HG03064 (cell line): ENCODE results near the gene SPARC.

Experiments
- ATAC-seq: cut with Tn5 transposase; IDR thresholded peaks from one replicate; pipeline ENCODE4 v1.9.1; 2021; ENCODE audit warnings: low read depth; ENCODE audit not compliant: unreplicated experiment

SPARC gene

DNA sequence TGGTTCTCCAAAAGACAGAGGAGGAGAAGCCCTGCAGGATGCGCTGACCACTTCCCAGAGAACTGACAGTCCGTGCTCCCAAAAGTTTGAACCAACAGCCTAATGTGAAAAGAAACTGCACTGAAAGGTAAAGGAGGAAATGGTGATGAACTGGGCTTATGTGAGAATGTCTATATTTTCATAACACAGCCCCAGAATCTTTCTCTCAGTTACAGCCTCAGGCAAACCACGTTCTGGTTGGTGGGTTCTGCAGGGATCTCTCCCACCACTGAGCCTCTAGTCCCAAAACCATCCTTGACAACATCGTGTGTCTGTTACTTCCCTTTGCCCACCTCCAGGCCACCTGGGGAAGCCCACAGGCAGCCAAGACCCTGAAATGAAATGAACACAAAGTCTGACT lies 23.9 kb downstream of the SPARC start:
- ATAC-seq, result peak; percentile 47

DNA sequence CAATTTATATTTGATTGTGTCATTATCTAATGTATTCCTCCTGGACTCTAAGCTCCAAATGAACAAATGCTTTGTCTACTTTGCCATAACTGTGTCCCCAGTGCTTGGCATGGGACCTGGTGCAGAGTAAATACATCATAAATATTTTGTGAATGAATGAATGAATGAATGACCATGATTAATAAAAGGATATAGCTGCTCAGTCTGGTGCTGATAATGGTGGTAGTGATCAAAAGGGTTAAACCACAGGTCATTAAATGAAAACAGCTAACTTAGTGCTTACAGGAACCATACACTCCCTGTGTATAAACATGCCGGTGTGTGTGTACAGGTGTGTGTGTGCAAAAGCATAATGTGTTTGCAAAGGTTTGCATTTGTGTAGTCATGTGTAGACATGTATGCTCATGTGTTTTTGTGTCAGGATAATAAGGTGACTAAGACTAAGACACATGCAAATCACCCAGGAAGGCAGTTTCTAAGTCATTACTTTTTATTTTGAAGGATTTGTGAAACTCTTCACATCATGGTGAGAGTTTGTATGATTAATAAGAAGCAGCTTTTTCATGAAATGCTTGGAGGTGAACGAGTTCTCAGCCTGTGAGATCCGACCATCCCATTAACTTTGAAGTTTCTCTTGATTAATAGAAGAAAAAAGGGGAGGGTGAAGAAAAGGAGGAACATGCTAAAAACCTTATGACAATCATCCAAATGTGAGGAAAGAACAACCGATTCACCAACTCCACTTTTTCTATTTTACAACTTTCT lies 24.6 kb downstream of the SPARC start:
- peak; percentile 66 for ATAC-seq

DNA sequence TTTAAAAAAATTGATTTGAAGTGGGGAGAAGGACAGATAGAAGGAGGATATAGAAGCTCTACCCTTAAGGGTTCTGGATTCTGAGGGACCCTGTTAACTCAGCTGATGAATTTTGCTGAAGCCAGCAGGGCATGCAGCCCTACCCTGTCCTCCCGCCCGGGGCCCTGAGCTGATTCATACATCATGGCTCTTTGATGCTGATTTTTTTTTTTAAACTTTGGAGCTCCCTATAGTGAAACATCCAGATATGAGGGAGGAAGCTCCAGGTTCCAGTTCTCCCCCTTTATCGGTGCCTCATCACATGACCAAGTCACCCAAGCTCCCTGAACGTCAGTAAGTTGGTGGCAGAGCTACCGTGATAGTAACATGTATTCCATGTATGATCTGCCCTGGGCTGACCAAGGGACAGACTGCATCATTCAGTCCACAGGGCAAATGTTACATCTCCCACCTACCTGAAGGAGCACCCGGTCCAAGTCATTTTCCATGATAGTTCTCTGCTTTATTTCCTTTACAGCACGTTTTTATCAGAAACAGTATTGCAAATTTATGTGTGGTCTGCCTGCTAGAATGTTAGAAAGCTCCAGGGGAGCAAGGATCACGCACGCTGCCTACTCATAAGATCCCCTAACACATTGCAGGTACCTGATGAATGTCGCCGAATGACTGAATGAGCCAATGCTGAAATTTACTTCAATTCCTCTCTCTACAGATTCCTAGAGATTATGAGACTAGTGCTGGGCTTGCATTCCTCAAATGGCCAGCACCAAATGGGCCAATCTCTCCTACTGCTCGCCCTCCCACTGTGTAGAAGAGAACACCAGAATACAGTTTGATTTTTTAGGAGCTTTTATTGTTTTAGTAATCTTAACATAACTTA lies 25.9 kb downstream of the SPARC start:
- no peak for ATAC-seq

DNA sequence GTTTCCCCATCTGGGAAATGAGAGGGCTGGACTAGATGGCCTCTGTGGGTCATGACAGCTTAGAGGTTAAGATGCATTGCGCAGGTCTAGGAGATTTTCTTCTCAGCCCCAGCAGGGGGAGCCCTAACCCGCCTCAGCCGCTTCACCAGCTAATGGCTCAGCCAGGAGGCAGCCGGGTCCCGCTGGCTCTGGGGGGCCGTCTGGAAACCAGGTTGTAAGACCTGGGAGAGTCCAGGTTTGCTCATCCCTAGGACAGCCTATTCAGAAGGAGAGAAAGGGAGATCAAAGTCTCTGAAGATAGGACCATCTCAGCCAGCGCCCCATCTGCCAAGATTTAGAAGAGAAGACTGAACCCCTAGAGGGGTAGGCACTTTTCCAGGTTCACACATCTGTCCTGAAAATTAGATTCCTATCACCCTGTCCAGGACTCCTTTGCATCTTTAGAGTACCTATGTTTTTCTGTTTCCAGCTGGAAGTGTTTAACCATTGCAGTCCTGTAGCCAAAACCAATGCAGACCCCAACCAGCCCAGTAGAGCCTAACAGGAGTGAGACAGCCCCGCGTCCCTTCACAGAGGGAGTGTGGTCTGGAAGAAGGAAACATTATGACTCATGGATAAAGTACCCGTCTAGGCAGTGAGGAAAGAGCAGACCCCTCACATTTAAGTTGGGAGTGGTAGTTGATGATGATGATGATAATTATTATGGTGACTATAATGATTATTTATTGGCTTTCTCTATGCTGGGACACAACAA lies 27.5 kb downstream of the SPARC start:
- ATAC-seq, result no peak

DNA sequence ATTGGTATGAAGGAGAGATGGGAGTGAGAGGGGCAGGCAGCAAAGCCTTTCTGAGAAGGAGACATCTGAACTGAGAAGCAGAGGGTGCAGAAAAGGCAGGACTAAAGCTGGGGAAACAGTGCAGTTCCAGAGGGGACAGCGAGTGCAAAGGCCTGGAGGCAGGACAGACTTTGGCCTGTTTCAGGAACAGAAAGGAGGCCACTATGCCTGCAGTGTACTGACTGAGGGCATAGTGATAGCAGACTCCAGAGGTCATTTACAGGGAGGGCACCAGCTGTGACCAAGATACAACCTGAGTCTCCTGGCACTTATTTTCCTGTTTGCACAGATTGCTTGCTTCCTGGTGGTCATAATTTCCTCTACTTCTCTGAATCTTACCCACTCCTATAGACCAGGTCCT lies 29.6 kb downstream of the SPARC start:
- no peak for ATAC-seq

DNA sequence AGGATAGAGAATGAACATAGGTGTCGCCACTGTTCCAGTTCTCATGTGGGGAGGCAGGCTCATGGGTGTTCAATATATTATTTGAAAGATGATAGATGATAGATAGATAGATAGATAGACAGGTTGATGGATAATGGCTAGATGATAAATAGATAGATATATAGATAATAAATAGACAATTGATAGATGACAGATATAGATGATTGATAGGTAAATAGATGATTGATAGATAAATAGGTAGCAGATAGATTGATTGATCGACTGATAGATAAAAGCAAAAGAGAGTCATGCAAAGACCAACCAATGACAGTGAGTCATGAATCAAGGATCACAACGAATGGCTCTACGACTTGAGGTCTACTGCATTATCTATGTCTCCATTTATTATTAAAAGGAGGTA lies 30.4 kb downstream of the SPARC start:
- no peak for ATAC-seq

DNA sequence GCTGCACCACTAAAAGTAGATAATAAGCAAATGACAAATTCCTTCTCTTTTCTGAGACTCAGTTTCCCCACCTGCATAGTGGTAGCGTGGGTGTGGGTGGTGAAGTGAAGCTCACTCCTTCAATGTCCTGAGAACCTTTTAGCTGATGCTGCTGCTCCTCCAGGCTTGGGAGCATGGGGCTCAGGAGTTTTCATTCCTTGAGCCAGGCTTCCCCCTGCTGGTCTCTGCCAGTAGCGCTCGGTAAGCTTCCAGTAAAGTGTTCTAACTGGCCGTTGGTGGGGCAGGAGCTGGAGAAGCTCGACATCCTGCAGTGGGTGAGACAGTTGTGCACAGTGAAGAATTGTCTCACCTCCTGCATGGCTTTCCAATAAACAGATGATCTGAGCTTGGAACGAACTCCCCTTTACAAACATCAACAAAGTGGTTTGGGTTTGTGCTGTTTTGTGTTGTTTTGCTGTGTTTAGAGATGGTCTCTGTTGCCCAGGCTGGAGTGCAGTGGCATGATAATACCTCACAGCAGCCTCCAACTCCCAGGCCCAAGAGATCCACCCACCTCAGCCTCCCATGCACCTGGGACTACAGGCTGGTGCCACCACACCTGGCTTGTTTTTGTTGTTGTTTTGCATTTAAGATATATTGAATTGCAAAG lies 34.6 kb downstream of the SPARC start:
- peak; percentile 88 for ATAC-seq

DNA sequence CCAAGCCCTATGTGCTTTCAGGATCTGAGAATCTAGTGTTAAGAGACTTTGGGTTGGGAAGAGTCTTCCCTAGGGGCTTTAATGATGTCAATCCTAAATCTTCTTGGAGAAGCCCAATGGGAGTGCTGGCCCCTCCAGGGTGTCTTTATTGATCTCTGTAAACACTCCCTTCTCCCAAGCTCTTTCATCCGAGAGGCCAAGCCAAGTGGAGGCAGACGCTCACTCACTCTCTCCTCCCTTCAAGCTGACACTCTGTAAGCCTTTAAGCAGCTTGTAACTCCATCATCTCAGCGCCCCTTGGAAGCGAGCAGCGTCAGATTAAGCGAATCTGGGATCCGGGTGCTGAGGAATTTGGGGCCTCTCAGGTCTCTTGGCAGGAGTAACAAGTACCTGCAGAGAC lies 37.7 kb downstream of the SPARC start:
- ATAC-seq, result no peak

DNA sequence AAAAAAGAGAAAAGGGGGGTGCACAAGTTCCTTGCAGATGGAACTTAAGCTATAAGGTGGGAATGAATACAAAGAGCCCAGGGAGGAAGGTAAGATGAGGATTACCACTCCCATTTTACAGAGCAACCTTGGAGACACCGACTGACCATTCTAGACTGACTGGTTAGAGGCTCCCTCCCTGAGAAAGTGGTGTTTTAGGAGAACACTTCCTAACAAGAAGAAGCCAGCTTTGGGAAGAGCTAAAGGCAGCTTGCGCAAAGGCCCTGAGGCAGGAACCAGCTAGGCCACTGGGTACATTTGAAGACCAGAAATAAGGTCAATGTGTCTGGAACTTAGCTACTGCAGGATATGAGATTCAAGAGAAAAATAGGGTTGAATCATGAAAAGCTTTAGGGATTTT lies 38.6 kb downstream of the SPARC start:
- ATAC-seq, result no peak

DNA sequence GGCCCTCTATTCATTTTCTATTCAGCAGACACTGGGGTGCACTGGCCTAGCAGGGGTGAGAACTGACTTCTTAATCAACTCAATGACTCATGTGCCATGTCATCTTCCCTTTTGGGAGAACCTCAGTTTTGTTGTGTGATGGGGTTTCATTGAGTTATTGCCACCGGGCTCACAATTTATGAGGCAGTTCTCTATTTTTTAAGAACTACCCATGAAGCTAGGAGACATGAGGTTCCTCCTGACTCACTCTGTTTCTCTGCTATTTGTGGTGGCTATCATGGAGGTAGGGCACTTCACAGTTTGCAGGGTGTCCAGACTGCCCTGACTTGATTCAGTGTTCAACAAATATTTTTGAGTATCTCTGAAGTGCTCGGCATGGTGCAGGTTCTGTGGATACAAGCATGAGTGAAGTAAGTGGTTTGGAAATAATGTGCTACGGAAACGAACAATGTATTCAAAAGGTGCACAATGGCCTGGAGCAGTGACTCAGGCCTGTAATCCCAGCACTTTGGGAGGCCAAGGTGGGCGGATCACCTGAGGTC lies 39.3 kb downstream of the SPARC start:
- ATAC-seq, result no peak

DNA sequence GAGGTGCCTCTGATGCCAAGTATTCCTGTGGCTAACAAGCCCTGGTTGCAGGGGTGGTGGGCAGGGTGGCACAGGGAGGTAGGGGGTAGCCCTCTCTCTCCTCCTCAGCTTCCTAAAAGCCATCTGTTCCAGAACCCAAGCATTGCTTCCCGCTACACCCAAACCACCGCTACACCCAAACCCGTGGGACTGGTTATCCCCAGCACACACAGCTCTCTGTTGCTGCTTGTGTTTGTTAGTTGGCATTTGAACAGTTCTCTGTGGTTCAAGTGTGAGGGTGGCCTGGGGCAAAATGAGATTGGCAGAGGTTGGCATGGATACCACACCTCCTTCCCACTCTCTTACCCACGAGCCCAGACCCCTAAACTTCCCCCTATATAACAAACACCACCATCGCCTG lies 40.4 kb downstream of the SPARC start:
- no peak for ATAC-seq

DNA sequence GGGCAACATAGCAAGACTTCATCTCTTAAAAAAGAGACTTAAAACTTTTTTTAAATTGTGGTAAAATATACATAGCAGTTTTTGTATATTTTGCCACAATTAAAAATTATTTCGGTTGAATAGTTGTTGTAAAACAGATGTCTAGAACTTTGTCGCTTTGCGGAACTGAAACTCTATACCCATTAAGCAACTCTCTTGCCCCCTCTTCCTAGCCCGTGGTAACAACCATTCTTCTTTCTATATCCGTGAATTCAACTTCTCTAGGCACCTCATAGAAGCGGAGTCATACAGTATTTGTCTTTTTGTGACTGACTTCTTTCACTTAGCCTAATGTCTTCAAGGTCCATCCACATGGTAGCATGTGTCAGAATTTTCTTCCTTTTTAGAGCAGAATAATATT lies 43.3 kb downstream of the SPARC start:
- no peak for ATAC-seq

DNA sequence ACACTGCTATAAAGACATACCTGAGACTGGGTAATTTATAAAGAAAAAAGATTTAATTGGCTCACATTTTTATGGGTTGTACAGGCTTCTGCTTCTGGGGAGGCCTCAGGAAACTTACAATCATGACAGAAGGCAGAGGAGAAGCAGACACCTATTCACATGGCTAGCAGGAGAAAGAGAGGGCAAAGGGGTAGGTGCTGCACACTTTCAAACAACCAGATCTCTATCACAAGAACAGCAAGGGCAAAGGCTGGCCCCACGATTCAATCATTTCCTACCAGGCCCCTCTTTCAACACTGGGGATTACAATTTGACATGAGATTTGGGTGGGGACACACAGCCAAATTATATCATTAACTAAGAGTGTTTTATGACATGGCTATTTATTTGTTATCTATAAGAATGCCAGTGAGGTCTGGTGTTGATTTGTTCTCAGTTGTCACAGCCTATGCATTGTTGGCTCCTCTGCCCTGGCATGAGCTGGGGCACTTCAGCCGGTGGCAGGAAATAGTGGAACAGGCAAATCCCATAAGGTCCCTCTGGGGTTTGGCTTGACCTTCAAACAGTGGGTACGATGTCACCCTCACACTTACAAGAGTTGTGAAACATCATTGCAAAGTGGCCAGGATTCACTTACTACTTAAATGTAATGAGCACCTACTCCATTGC lies 44.1 kb downstream of the SPARC start:
- no peak for ATAC-seq

DNA sequence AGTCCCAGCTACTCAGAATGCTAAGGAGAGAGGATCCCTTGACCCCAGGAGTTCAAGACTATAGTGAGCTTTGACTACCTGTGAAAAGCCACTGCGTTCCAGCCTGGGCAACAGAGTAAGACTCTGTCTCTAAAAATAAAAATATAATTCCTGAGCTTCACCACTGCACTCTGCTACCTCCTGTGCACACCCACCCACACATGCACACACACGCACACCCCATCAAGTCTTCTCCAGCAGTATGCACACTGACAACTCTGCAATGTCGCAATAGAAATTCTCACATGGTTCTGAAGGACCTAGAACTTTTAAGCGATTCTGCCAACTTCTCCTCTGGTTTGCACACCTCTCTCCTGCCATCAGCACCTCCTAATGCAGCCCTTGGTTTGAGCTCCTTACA lies 48.1 kb downstream of the SPARC start:
- no peak for ATAC-seq

DNA sequence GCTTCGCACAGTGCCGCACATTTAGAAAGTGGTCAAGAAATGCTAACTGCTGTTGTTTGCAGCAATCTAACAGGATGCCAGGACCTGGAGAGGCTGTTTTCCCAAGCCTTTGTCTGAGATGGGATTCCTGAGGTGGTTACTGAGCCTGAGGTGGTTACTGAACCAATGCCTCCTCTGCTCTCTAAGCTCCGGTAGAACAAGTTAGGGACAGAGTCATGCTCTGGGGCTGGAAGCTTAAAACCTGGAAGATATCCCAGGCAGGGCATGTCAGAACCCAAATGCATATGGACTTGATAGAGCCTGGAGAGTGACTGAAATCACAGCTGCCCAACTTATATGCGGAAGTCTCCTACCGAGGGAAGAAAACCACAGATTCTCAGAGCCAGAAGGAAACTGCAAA lies 49.0 kb downstream of the SPARC start:
- ATAC-seq, result no peak

DNA sequence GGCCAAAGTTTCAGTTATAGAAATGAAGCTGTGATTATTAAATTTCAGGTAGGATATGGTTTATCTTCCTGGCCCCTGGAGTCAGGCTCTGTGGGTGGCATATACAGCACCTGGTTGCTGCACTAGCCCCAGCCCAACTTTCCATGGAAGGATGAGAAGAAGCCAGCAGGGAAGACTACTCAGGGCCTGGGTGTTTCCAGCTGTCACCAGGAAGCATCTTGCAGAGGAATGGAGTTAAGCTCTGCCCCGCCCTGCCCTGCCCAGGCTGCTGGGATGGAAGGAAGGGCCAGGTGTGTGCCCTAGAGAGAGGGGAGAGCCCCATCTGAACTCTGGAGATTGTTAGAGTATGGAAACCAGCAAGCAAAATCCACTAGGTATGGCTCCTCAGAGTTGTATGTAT lies 52.8 kb downstream of the SPARC start:
- ATAC-seq, result no peak

DNA sequence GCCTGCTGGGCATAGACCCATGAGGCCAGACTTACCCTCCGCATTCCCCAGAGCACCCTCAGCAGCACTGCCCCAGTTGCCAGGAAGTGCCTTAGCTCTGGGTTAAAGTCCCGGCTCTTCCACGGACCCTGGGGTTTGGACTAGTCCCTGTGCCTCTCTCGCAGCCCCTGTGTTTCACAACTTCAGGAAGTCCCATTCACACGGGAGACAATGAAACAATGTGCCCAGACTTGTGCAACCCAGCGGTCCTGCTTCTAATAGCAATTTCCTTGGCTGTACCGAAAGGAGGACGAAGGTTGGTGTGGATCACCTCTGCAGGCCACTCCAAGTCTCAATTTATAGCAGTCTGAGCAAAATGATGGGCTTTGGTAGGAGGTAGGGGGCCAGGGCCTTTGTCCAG lies 53.8 kb downstream of the SPARC start:
- ATAC-seq, result no peak

DNA sequence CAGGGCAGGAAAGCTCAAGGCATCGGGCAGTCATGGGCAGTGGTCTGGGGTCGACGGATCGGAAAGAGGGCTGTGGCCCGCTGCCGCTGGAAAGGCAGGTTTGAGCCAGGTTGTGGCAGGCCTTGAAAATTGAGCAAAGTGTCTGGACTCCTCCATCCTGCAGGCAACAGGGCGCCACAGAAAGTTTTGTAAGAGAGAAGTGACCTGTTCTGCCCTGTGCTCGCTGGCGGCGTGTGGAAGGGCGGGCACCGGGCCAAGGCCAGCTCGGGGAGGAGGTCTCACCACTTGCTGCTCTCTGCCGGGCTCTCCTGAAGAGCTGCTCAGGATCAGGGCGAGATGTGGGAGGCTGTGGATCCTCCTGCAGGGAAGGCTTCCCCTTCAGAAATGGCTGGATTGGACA lies 54.2 kb downstream of the SPARC start:
- ATAC-seq, result no peak

DNA sequence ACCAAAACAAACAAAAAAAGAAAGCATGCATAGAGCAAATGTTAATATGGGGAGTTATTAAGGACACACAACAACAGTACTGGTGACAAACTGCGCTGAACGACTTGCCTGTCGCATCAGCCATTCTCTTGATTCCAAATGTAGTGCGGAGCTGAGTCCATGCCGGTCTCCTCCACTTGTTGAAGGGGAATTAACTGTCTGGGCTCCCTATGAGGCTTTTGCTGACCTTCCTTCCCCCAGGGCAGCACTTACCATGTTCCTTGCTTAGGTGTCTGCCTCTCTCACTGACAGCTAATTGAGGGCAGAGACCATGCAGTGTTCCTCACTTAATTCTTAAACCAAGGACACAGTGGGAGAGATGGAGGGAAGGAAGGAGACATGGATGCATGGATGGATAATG lies 54.8 kb downstream of the SPARC start:
- ATAC-seq, result no peak

DNA sequence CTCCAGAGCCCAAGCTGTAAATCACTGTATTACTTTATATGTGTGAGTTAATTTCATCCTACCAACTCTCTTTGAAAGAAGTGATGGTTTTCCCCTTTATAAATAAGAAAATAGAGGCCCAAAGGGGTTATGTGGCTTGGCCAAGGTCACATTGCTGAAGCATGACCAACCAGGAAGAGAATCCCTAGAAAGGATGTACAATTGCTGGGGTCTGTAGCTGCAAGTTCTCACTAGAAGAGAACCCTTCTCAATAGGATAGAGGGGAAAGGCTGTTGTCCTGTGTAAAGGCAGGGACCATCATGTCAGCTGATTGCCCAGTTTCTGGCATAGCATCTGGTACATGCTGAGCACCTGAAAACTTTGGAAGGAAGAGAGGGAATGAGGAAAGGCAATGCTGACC lies 56.6 kb downstream of the SPARC start:
- ATAC-seq, result no peak
